NCI-H2196 (cell line): ENCODE measurements around the gene PTPN5.
"Not testable (repeated sequence)": the region's sequence is repeated elsewhere in the genome, so short reads cannot be mapped to it uniquely, and the experiment has no call there.

Experiments
- DNase-seq: peaks from one replicate; lab custom pipeline; 2025; ENCODE audit not compliant: unreplicated experiment; lab: John Stamatoyannopoulos, UW

PTPN5 gene

GRCh38 chr11:18791207-18791968, at the start of gene PTPN5:
Gene PTPN5 (minus strand): TSS chr11:18791798. CDS start chr11:18771958, 19,840 bp downstream.
- no peak for DNase-seq

GRCh38 chr11:18836417-18836816, 44.8 kb upstream of the PTPN5 start:
- DNase-seq = no peak

GRCh38 chr11:18834754-18835466, 43.3 kb upstream of the PTPN5 start:
- DNase-seq = no peak

GRCh38 chr11:18820160-18820559, 28.6 kb upstream of the PTPN5 start:
- not testable (repeated sequence) for DNase-seq

GRCh38 chr11:18804199-18804999, 12.8 kb upstream of the PTPN5 start:
- no peak for DNase-seq

GRCh38 chr11:18802381-18803257, 11.0 kb upstream of the PTPN5 start:
- peak; percentile 71 for DNase-seq

GRCh38 chr11:18798799-18799469, 7.3 kb upstream of the PTPN5 start:
- no peak for DNase-seq

GRCh38 chr11:18794956-18795355, 3.4 kb upstream of the PTPN5 start:
- no peak for DNase-seq

- DNase-seq = no peak
Measured at GRCh38 chr11:18792827-18793226, 1.2 kb upstream of the PTPN5 start.

- no peak for DNase-seq
Measured at GRCh38 chr11:18791969-18792628, 501 bp upstream of the PTPN5 start.

GRCh38 chr11:18790883-18791206, 753 bp downstream of the PTPN5 start:
- DNase-seq = no peak

- DNase-seq = no peak
Measured at GRCh38 chr11:18789942-18790341, 1.7 kb downstream of the PTPN5 start.

- no peak for DNase-seq
Measured at GRCh38 chr11:18785411-18785810, 6.2 kb downstream of the PTPN5 start.

- no peak for DNase-seq
Measured at GRCh38 chr11:18780896-18781295, 10.7 kb downstream of the PTPN5 start.

- no peak for DNase-seq
Measured at GRCh38 chr11:18780329-18780728, 11.3 kb downstream of the PTPN5 start.

GRCh38 chr11:18778468-18778867, 13.1 kb downstream of the PTPN5 start:
- no peak for DNase-seq

GRCh38 chr11:18776324-18776723, 15.3 kb downstream of the PTPN5 start:
- DNase-seq = no peak

- peak; percentile 72 for DNase-seq
Measured at GRCh38 chr11:18775492-18776292, 15.9 kb downstream of the PTPN5 start.

- no peak for DNase-seq
Measured at GRCh38 chr11:18774801-18775200, 16.8 kb downstream of the PTPN5 start.
